HepG2 (cell line): ENCODE results near the gene CST4. TPM values are rescaled to one million over a fixed set of nuclear protein-coding genes. Genes with fewer than 3 reads are reported as not detected.
A peak's percentile ranks its signal among the peaks of the same experiment; 100 is the strongest.

Experiments
- ARNT ChIP-seq: fragments of 450-650 bp; IDR thresholded peaks from 2 replicates; pipeline ENCODE4 v1.6.1; 2017
- CBFB ChIP-seq: sonication (generic); formaldehyde crosslinking; IDR thresholded peaks from 2 replicates; pipeline ENCODE4 v1.4.0; 2020; ENCODE audit warnings: missing genetic modification reagents
- CEBPZ ChIP-seq: IDR thresholded peaks from 2 replicates; pipeline ENCODE4 v1.6.1; 2012; ENCODE audit warnings: low read length, improper control_type of control experiment
- FOXJ3 ChIP-seq: sonication (generic); formaldehyde crosslinking; IDR thresholded peaks from 2 replicates; pipeline ENCODE4 v1.4.0; 2020; ENCODE audit warnings: missing genetic modification reagents, mild to moderate bottlenecking, borderline replicate concordance
- HBP1 ChIP-seq: IDR thresholded peaks from 2 replicates; pipeline ENCODE4 v1.6.1; 2016; ENCODE audit warnings: low read depth, control low read depth
- HDAC1 ChIP-seq: sonication (generic); formaldehyde crosslinking; IDR thresholded peaks from 2 replicates; pipeline ENCODE4 v1.5.1; 2020; ENCODE audit warnings: mild to moderate bottlenecking, missing genetic modification reagents
- KAT2B ChIP-seq: fragments of 150-350 bp; IDR thresholded peaks from 2 replicates; pipeline ENCODE4 v1.6.1; 2014; ENCODE audit warnings: low read depth, low read length, borderline replicate concordance
- MIER3 ChIP-seq: IDR thresholded peaks from 2 replicates; pipeline ENCODE4 v1.6.1; 2016; ENCODE audit warnings: missing compliant biosample characterization, borderline replicate concordance
- SP5 ChIP-seq: IDR thresholded peaks from 2 replicates; pipeline ENCODE4 v1.6.1; 2016; ENCODE audit warnings: low read depth, borderline replicate concordance
- TEAD3 ChIP-seq: optimal IDR thresholded peaks from 2 replicates; pipeline ENCODE3; 2016; ENCODE audit warnings: borderline replicate concordance
- ZBTB38 ChIP-seq: sonication (generic); formaldehyde crosslinking; IDR thresholded peaks from 2 replicates; pipeline ENCODE4 v1.5.1; 2020; ENCODE audit warnings: mild to moderate bottlenecking, missing genetic modification reagents
- ZBTB46 ChIP-seq: sonication (generic); formaldehyde crosslinking; IDR thresholded peaks from 2 replicates; pipeline ENCODE4 v1.4.0; 2020; ENCODE audit warnings: mild to moderate bottlenecking, missing genetic modification reagents, borderline replicate concordance
- ZNF275 ChIP-seq: sonication (generic); formaldehyde crosslinking; IDR thresholded peaks from 2 replicates; pipeline ENCODE4 v1.8.0; 2022; ENCODE audit warnings: missing genetic modification reagents, mild to moderate bottlenecking, inconsistent platforms, borderline replicate concordance
- ZNF281 ChIP-seq: sonication (generic); formaldehyde crosslinking; IDR thresholded peaks from 2 replicates; pipeline ENCODE4 v1.4.0; 2020; ENCODE audit warnings: missing genetic modification reagents, borderline replicate concordance
- ZNF639 ChIP-seq: conservative IDR thresholded peaks from 2 replicates; pipeline ENCODE4 v1.6.1; 2018; ENCODE audit warnings: missing genetic modification reagents
- ZNF841 ChIP-seq: sonication (generic); formaldehyde crosslinking; IDR thresholded peaks from 2 replicates; pipeline ENCODE4 v1.8.1; 2023; ENCODE audit warnings: missing genetic modification reagents, borderline replicate concordance
- ZNF879 ChIP-seq: sonication (generic); formaldehyde crosslinking; IDR thresholded peaks from 2 replicates; pipeline ENCODE4 v1.8.1; 2023; ENCODE audit warnings: missing genetic modification reagents
- polyA plus RNA-seq, 8 experiments: library from polyadenylated mRNA; depleted of rRNA in 3 of 8; stranded (reverse) in 7 of 8; unstranded in 1 of 8; fragments of >200 nt; fragmentation: Illumina TruSeq in 4 of 8; extraction: Trizol in 4 of 8; gene quantifications; 2 replicates each; pipeline versions ENCODE4 v1.2.1 to v1.2.3, GENCODE V29; 2011 to 2016; ENCODE audit warnings: low read depth in 4 of 8, missing spikeins in 1 of 8, mixed read lengths in 1 of 8; ENCODE audit not compliant: insufficient read depth in 1 of 8
- total RNA-seq, 5 experiments: library from RNA; depleted of rRNA; stranded (reverse); fragments of >200 nt; fragmentation: Illumina TruSeq; extraction: Trizol; gene quantifications; 2 replicates each; pipeline ENCODE4 v1.2.3, GENCODE V29; 2016; ENCODE audit warnings: low read depth in 1 of 5

CST4 gene
- total and polyA plus RNA-seq, 2 of the 13 experiments (the other 11 are each of a cell fraction or from before 2014, with no cell fraction given): not detected

GRCh38 chr20:23658989-23659609 is 29.7 kb downstream of the CST4 start (continued):
- TF ChIP-seq ZNF281 (no peak), ZNF275 (0 out of 2 replicates have a peak, but pooled peaks have one; percentile 33), ZBTB38 (no peak; the same call in 1 of the 2 replicates), HDAC1 (CRISPR knock-in tag) (peak; percentile 85), ZBTB46 (CRISPR knock-in tag) (no peak), FOXJ3 (CRISPR knock-in tag) (no peak; the same call in 1 of the 2 replicates), SP5 (CRISPR knock-in tag) (peak; percentile 9; the same call in 1 of the 2 replicates), CEBPZ (no peak), ZNF879 (CRISPR knock-in tag) (no peak), ARNT (no peak), ZNF841 (no peak), HBP1 (CRISPR knock-in tag) (0 out of 2 replicates have a peak, but pooled peaks have one; percentile 20), KAT2B (no peak), MIER3 (CRISPR knock-in tag) (no peak), ZNF639 (CRISPR knock-in tag) (no peak), TEAD3 (peak; percentile 97), CBFB (CRISPR knock-in tag) (no peak)
